NCI-H2107 (cell line): Measurements from ENCODE around the gene OGN.
"Not testable (repeated sequence)": the region's sequence is repeated elsewhere in the genome, so short reads cannot be mapped to it uniquely, and the experiment has no call there.

Experiments
- DNase-seq: peaks from one replicate; lab custom pipeline; 2025; lab: John Stamatoyannopoulos, UW

OGN gene, protein sequence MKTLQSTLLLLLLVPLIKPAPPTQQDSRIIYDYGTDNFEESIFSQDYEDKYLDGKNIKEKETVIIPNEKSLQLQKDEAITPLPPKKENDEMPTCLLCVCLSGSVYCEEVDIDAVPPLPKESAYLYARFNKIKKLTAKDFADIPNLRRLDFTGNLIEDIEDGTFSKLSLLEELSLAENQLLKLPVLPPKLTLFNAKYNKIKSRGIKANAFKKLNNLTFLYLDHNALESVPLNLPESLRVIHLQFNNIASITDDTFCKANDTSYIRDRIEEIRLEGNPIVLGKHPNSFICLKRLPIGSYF

DNA sequence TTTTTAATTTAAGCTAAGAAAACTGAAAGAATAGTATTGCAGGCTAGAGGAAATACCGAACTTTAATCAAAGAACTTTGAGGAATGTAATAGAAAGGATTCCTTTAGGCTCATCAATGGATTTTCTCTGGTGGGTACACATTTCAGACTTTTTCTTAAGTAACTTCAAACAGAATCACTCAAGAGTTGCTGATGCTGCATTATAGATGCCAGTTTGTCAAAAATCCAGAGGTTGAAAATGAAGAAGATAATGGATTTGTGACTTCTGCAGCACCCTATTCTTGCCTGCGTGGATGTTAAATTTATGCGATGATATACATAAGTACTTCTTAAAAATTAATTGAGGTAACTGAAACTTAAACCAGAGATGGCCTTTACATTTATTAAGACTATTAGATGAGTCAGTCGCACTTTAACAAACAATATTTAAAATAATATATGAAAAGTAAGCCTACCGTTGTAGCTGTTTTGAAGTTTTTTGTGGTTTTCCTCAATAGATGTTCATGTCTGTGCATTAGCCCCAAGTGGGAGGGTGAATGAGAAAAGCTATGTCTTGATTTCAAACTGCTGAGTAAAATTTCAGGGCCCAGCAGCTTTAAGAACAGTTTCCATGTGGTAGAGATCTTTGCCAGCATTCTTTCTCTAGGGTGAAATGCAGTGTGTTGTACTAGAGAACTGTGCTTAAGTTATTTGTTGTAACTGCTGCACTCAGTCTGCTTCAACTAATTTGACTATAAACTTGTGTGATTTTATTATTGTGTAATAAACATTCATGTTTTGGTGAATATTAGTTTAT lies at the start of gene OGN:
Gene OGN (minus strand): TSS at position 537 of the 795 bp plus-strand sequence. CDS start 1,171 bp downstream, outside the sequence.
- DNase-seq, result no peak

DNA sequence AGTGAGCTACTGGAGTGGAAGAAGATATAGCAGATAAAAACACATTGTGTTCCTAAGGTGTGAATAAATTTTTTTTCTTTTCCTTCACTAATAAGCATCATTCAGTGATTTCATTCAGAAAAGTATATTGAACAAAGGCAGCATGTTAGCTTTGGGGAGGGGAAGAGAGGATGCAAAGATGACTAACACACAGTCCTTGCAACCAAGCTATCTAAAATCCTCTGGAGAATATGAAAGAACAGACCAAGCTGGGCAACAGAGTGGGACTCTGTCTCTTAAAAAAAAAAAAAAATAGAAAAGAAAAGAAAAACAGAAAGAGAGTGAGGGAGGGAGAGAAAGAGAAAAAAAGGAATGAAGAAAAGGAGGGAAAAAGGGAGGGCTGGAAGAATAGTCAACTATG lies 42.2 kb upstream of the OGN start:
- DNase-seq, result no peak

- no peak for DNase-seq
These were observed 40.5 kb upstream of the OGN start for GRCh38 chr9:92444841-92445240.

DNA sequence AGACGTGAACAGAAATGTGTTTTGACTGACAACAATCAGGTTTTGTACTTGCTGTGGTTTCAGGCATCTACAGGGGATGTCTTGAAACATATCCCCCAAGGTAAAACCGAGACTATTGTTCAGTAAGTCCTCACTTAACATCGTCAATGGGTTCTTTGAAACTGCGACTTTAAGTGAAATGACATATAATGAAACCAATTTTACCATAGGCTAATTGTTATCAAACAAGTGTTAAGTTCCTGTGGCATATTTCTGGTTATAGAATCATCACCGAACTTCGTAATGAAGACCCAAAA lies 36.3 kb upstream of the OGN start:
- DNase-seq, result no peak

DNA sequence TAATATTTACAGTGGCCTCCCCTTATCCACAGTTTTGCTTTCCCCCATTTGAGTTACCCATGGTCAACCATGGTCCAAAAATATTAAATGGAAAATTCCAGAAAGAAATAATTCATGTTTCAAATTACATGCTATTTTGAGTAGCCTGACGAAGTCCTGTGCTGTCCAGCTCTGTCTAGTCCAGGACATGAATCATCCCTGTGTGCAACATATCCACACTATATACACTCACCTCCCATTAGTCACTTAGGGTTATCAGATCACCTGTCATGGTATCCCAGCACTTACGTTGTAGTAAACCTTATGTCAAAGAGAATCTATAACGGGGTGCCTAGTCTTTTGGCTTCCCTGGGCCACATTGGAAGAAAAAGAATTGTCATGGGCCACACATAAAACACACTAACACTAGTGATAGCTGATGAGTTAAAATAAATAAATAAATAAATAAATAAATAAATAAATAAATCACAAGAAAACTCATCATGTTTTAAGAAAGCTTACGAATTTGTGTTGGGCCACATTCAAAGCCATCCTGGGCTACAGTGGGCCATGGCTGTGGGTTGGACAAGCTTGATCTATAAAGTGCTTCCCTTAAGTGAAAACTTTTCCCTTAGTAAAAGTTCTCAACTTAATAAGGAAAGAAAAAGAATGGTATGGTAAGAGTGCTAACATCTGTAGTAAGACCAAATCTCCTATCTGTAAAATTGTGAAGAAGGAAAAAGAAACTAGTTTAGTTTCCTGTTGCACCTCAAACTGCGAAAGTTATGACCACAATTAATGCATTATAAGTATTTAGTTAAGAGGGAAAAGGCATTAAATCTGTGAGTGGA lies 35.8 kb upstream of the OGN start:
- no peak for DNase-seq

DNA sequence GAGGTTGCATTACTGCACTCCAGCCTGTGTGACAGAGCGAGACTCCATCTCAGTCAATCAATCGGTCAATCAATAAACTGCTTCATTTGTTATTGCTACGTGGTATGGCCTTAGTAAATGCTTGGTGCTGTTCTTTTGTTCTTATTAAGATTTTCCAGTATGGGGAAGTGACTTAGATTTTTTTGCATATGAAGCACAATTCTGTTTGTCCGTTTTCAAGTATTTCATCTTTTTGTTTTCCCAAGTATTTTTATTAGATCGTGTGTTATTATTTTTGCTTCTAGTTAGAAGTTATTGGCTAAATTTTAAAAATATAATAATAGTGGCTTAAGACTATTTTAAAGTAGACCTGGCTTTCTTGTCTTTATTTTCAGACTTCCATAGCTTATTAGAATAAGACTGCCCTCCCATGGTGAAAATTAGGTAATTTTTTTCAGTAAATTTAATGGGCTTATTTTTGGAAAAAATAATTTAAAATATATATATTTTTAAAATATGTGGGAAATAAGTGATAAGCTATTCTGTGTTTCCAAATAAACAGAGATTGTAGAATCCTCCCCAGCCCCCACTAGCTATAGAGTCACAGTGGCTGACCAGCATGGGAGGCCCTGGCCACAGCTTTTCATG lies 34.6 kb upstream of the OGN start:
- no peak for DNase-seq

- DNase-seq, result no peak
These were observed 30.9 kb upstream of the OGN start for GRCh38 chr9:92435263-92435662.

GRCh38 chr9:92432972-92433548 lies 28.7 kb upstream of the OGN start:
- DNase-seq, result no peak

GRCh38 chr9:92432350-92432749 lies 28.0 kb upstream of the OGN start:
- DNase-seq, result no peak

DNA sequence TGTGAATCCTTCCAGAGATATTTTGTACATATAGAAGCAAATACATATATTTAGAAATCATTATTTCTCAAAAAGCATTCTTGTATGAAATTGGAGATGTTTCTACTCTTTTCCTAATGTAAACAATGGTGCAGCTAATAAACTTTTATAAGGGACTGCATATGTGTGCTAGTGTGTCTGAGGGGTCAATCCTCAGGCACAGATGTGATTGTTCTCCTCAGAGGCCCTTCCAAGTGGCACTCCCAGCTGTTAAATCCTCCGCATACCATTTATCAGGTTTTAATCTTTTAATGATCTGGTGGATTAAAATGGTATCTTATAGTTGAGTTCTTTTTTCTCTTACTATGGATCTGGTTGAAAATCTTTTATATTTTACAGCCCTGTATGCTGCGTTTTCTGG lies 25.5 kb upstream of the OGN start:
- DNase-seq, result no peak

- DNase-seq, result no peak
These were observed 22.2 kb upstream of the OGN start for GRCh38 chr9:92426501-92427145.

GRCh38 chr9:92425474-92425873 lies 21.1 kb upstream of the OGN start:
- DNase-seq, result no peak

- DNase-seq, result no peak
These were observed 20.0 kb upstream of the OGN start, which contains the start of gene OMD for GRCh38 chr9:92424340-92424739. Gene OMD (minus strand): TSS chr9:92424471. CDS start chr9:92417558, 6,913 bp downstream.

DNA sequence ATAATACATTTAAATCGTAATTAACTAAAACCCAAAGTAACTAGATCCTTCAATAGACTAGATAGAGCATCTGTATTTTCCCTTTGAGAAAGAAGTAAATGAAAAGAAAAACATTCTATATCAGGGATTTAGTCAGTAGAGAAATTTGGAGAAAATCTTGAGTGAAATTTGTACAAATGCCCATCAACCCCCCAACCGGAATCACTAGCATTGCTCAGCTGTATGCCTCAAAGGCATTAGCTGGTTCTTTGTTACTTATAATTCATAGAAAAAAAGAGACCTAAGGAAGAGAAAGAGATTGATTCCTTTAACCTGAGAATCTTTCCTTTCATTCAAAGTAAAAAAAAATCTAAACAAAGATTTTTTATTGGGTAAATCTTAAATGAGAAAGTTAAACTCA lies 19.2 kb upstream of the OGN start:
- DNase-seq, result no peak

DNA sequence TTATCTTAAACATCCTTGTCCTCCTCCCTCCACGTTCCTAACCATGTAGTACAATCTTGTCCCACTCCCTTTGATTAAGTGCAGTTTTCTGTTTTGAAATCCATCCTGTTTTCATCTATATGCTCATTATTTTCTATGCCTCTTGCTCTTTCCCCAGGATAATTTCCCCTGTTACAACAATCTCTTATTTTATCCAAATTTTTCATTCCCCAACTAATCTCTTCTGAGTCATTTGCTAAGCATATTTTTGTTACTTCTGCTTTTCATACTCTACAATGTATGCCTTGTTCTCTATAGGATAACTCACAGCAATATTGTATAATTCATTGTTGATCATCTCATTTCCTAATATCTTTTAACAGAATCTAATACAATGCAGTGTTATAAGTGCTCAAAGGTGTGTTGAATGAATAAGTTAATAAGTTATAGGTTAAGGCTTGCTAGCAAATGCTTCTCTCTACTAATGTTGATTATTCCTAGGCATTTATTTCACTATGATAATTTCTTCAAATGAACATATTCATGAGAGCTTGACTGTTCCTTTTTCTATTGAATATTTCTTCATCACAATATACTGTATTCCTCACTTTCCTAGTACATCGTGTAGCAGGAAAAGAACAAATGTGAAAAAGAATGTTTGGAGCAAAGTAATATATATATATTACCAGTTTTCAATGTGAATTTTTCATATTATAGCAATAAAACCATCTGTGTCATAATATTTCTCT lies 18.4 kb upstream of the OGN start:
- no peak for DNase-seq

GRCh38 chr9:92414566-92414965 lies 10.2 kb upstream of the OGN start:
- no peak for DNase-seq

GRCh38 chr9:92411157-92411556 lies 6.8 kb upstream of the OGN start:
- not testable (repeated sequence) for DNase-seq

DNA sequence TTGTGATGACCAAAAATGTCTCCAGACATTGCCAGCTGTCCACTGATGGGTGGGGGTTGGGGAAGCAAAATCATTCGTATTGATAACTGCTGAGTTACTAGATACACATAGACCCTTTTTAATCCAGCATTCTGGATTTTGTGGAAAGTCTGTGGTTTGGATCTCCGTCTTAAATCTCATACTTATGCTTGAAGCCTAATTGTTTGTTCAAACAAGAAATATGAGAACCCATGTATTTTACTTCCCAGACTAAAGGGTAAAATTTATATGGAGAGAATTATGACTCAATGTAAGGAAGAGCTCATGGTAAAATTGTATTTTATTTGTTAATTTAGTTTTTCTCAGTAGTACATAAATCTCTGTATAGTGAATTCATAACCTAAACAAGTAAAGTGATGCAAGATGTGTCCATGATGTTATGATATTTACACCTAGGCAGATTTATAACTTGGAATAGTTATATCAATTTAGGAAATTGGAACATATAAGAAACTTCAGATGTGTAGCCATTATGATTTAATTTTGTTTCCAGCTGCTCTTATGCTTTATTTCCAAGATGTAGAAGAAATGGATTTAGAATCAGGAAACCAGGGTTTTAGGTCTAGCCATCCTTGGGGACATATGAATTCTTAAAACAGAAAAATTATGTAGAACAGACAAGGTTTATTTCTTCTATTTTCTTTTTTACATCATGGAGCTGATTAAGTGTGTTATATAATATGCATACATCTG lies 4.5 kb upstream of the OGN start:
- DNase-seq, result no peak

DNA sequence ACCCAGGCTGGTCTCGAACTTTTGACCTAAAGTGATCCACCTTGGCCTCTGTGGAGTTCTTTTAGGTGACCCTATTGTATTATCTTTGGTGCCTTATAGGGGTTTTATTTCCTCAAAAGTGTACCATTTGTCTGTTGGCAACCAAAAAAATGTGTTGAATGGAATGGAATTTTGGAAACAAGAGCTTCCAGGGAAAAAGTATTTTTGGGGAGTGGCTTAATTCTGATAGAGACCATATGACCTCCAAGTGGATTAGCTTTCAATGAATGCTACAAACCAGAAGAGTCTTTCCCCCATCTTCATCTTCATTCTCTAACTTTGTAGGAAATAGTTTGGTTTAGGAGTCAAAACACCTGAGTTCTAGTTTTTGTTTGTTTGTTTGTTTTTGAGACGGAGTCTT lies 3.4 kb upstream of the OGN start:
- DNase-seq, result no peak

- DNase-seq, result no peak
These were observed 2.1 kb upstream of the OGN start for GRCh38 chr9:92406477-92406876.
